ENCODE results near the gene SPATA31C1. TPM values are rescaled to one million over a fixed set of nuclear protein-coding genes. Genes with fewer than 3 reads are reported as not detected.

SPATA31C1 gene
- polyA plus RNA-seq, 1 experiment, result not detected

DNA sequence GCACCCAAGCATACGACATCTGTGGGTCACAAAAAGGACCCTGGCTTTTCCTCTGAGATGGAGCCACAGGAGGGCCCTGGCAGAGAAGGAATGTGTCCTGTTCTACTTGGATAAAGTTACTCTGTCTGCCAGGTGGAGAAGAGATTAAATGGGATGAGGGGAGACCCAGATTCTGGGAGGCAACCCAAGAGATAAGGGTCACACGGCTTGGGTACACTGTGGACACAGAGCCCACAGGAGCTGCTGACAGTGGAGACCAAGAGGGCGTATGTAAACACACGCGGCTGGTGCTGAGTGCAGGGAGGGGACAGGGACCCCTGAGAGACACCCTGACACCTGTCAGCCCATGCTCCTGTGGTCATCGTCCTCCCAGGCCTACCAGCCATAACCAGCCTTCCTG is 50.4 kb downstream of the SPATA31C1 start:
- TF ChIP-seq, protein P1, sequence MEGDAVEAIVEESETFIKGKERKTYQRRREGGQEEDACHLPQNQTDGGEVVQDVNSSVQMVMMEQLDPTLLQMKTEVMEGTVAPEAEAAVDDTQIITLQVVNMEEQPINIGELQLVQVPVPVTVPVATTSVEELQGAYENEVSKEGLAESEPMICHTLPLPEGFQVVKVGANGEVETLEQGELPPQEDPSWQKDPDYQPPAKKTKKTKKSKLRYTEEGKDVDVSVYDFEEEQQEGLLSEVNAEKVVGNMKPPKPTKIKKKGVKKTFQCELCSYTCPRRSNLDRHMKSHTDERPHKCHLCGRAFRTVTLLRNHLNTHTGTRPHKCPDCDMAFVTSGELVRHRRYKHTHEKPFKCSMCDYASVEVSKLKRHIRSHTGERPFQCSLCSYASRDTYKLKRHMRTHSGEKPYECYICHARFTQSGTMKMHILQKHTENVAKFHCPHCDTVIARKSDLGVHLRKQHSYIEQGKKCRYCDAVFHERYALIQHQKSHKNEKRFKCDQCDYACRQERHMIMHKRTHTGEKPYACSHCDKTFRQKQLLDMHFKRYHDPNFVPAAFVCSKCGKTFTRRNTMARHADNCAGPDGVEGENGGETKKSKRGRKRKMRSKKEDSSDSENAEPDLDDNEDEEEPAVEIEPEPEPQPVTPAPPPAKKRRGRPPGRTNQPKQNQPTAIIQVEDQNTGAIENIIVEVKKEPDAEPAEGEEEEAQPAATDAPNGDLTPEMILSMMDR (IDR thresholded peaks at IDR 0.05; ENCODE audit: insufficient read depth, low read depth, low read length), result no peak
- no peak overlapping the region for H3K4me3 ChIP-seq (ENCODE audit: low read depth, low read length)
- no peaks in the 10 kb centered on the region for H3K27me3 ChIP-seq (ENCODE audit: control insufficient read depth, insufficient read depth, low read length)
- POLR2A ChIA-PET, result no interaction called here
- H3K36me3 ChIP-seq (ENCODE audit: control insufficient read depth, insufficient read depth, low read length), result peaks cover 15% of the 10 kb centered on the region
- CTCF ChIA-PET, result interaction anchor here (0.6 kb wide), 1 partner anchor 119 kb away, joined by 3 read pairs; no protein-coding TSS in a partner anchor
- no peak for DNase-seq (ENCODE audit: low read depth)

DNA sequence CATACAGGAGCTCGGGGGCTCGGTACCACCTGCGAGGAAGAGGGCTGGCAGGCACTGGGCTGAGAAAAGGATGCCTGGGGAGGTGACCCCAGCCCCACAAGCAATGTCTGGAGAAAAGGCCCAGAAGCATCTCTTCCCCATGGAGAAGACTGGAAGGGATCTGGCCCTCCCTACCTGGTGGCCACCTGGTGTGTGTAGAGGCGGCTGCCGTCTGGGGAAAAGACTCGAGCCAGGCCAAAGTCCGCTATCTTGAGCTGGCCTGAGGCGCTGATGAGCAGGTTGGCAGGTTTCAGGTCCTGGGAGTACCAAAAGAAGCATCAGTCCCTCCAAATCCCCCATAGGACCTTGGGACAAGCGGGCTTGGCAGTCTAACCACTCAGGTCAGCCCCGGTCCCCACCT is 52.8 kb downstream of the SPATA31C1 start:
- ChIA-PET CTCF (interaction anchor here (1.4 kb wide), 2 partner anchors 9 to 21 kb away, joined by 3 to 4 read pairs; no protein-coding TSS in a partner anchor), POLR2A (no interaction called here)
- no peak for DNase-seq (ENCODE audit: low read depth)
- H3K4me3 ChIP-seq (ENCODE audit: low read depth, low read length), result no peak overlapping the region
- no peaks in the 10 kb centered on the region for H3K27me3 ChIP-seq (ENCODE audit: control insufficient read depth, insufficient read depth, low read length)
- TF ChIP-seq, protein P1 (IDR thresholded peaks at IDR 0.05; ENCODE audit: insufficient read depth, low read depth, low read length), result no peak
- H3K36me3 ChIP-seq (ENCODE audit: control insufficient read depth, insufficient read depth, low read length), result peaks cover 15% of the 10 kb centered on the region

DNA sequence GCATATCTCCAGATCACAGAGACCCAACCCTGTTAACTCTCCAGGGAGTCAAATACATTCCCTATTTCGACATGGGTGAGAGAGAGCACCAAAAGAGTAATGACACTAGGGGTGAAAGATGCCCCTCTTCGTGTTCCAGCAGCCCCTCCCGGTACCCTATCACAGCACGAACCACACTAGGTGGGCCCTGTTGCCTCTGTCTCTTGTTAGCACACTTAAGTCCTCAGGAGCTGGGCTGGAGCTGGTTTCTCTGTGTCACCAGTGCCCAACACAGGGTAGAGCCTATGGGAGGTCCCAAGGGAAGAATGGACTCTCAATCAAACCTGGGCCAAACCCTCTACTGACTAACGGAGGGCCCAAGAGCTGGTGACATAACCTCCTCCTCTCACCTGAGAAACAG is 55.4 kb downstream of the SPATA31C1 start:
- CTCF ChIA-PET, result no interaction called here
- peaks cover 7% of the 10 kb centered on the region; the same call in 1 of the 2 replicates for H3K36me3 ChIP-seq (ENCODE audit: control insufficient read depth, insufficient read depth, low read length)
- no peak overlapping the region for H3K4me3 ChIP-seq (ENCODE audit: low read depth, low read length)

More for the DNA sequence above, 55.4 kb downstream of the SPATA31C1 start:
- POLR2A ChIA-PET, result no interaction called here
- TF ChIP-seq, protein P1 (IDR thresholded peaks at IDR 0.05; ENCODE audit: insufficient read depth, low read depth, low read length), result no peak
- H3K27me3 ChIP-seq (ENCODE audit: control insufficient read depth, insufficient read depth, low read length), result no peaks in the 10 kb centered on the region
- no peak for DNase-seq (ENCODE audit: low read depth)

Other genes with a start within 250 kb of the SPATA31C1 start
- 146 and 200 TPM in 2 replicates for gene CTSL, start 191.8 kb upstream of the SPATA31C1 start, polyA plus RNA-seq (2011; rRNA removed)
- gene SPATA31E1, start 35.1 kb upstream of the SPATA31C1 start, polyA plus RNA-seq (2011; rRNA removed), result not detected in 2 replicates
- gene CDK20, start 56.6 kb downstream of the SPATA31C1 start, polyA plus RNA-seq (2011; rRNA removed), result 9.4 and 15.1 TPM in 2 replicates
- gene SPATA31C2, start 220.5 kb downstream of the SPATA31C1 start, polyA plus RNA-seq (2011; rRNA removed), result not detected in 2 replicates

Measured in BJ (cell line).